Sciatic nerve (tissue), 2 donors: ENCODE data around the gene STK39. TPM values are rescaled to one million over a fixed set of nuclear protein-coding genes. Genes with fewer than 3 reads are reported as not detected.
"Not testable (repeated sequence)": the region's sequence is repeated elsewhere in the genome, so short reads cannot be mapped to it uniquely, and the experiment has no call there.

Experiments
- ATAC-seq: fragments of 200-7000 bp; cut with Tn5 transposase; one replicate; pipeline ENCODE4 v1.9.1; 2020; ENCODE audit warnings: mild to moderate bottlenecking, moderate library complexity
- DNase-seq: peaks from one replicate; pipeline ENCODE4 v3.0.0-alpha.2; 2020; ENCODE audit warnings: low spot score
- intact Hi-C: fragments of 100-400 bp; cut with DNase I; formaldehyde crosslinking; loops from one replicate; pipeline ENCODE4 v1.14.2; 2022
- total RNA-seq: library from RNA; stranded (reverse); fragmentation: NEBNext Ultra II Directional; extraction: Animal tissue kit (Norgen Biotek cat#: 25700); gene quantifications from one replicate; pipeline ENCODE4 v1.2.1, GENCODE V29; 2021
- donor health status: DM: no; HTN: no; CAD: no.
- donor health status: DM: no; HTN: no; CAD: no.

Gene STK39
- 19.0 TPM for total RNA-seq

- ATAC-seq (peak; percentile 93), DNase-seq (peak; percentile 84)
- intact Hi-C loops, result no loop called here
Observed at GRCh38 chr2:168247341-168248261, at the start of gene STK39. TSS of gene STK39 (minus strand) at chr2:168247595. CDS start at chr2:168247435, 160 bp downstream.

- no peak for DNase-seq
- ATAC-seq, result no peak
- intact Hi-C loops, result no loop called here
Observed at GRCh38 chr2:168295051-168295450, 47.7 kb upstream of the STK39 start.

- no peak for ATAC-seq
- intact Hi-C loops, result no loop called here
- no peak for DNase-seq
Observed at GRCh38 chr2:168294409-168294808, 47.0 kb upstream of the STK39 start.

- intact Hi-C loops, result no loop called here
- no peak for ATAC-seq
- DNase-seq, result no peak
Observed at GRCh38 chr2:168293766-168294165, 46.4 kb upstream of the STK39 start.

- intact Hi-C loops, result no loop called here
- no peak for ATAC-seq
- DNase-seq, result no peak
Observed at GRCh38 chr2:168290391-168290790, 43.0 kb upstream of the STK39 start.

GRCh38 chr2:168289880-168290279 lies 42.5 kb upstream of the STK39 start:
- DNase-seq (no peak), ATAC-seq (no peak)
- intact Hi-C loops, result no loop called here

- DNase-seq, result no peak
- ATAC-seq, result no peak
- intact Hi-C loops, result no loop called here
Observed at GRCh38 chr2:168286535-168286934, 39.1 kb upstream of the STK39 start.

GRCh38 chr2:168278424-168278888 lies 31.1 kb upstream of the STK39 start:
- DNase-seq, result no peak
- ATAC-seq, result no peak
- intact Hi-C loops, result no loop called here

GRCh38 chr2:168277276-168277675 lies 29.9 kb upstream of the STK39 start:
- intact Hi-C loops, result no loop called here
- no peak for ATAC-seq
- DNase-seq, result no peak

GRCh38 chr2:168272225-168272624 lies 24.8 kb upstream of the STK39 start:
- intact Hi-C loops, result no loop called here
- ATAC-seq (no peak), DNase-seq (no peak)

GRCh38 chr2:168262926-168263325 lies 15.5 kb upstream of the STK39 start:
- intact Hi-C loops, ATAC-seq, DNase-seq: not testable (repeated sequence)

GRCh38 chr2:168256448-168256847 lies 9.1 kb upstream of the STK39 start:
- no peak for DNase-seq

GRCh38 chr2:168255866-168256265 lies 8.5 kb upstream of the STK39 start:
- DNase-seq (no peak), ATAC-seq (no peak)
- intact Hi-C loops, result no loop called here

More at GRCh38 chr2:168256448-168256847, 9.1 kb upstream of the STK39 start:
- intact Hi-C loops, result no loop called here
- no peak for ATAC-seq

GRCh38 chr2:168255103-168255502 lies 7.7 kb upstream of the STK39 start:
- ATAC-seq (no peak), DNase-seq (no peak)
- intact Hi-C loops, result no loop called here

GRCh38 chr2:168254158-168254935 lies 7.0 kb upstream of the STK39 start:
- ATAC-seq (no peak), DNase-seq (no peak)
- intact Hi-C loops, result no loop called here

- ATAC-seq (no peak), DNase-seq (no peak)
- intact Hi-C loops, result no loop called here
Observed at GRCh38 chr2:168253379-168253778, 6.0 kb upstream of the STK39 start.

- ATAC-seq, result no peak
- intact Hi-C loops, result no loop called here
- DNase-seq, result no peak
Observed at GRCh38 chr2:168252976-168253375, 5.6 kb upstream of the STK39 start.

- ATAC-seq, result peak; percentile 58
- intact Hi-C loops, result no loop called here
- peak; percentile 76 for DNase-seq
Observed at GRCh38 chr2:168246483-168247340, 683 bp downstream of the STK39 start.

- intact Hi-C loops, result no loop called here
- no peak for DNase-seq
- ATAC-seq, result no peak
Observed at GRCh38 chr2:168246072-168246482, 1.3 kb downstream of the STK39 start.
